PC-3 (cell line): ENCODE data around the gene PTPRD.

Experiments used
- EZH2 ChIP-seq: fragments of 300-600 bp; sonication (generic); IDR thresholded peaks from one replicate; pipeline ENCODE4 v1.6.1; 2017; ENCODE audit warnings: antibody characterized with exemption, mild to moderate bottlenecking, low read length; ENCODE audit not compliant: unreplicated experiment
- EZH2phosphoT487 ChIP-seq: fragments of 300-600 bp; sonication (generic); IDR thresholded peaks from 2 replicates; pipeline ENCODE4 v1.6.1; 2018; ENCODE audit warnings: mild to moderate bottlenecking, antibody characterized with exemption, low read length, borderline replicate concordance
- TF ChIP-seq, protein P1 (sequence below): fragments of 300-600 bp; sonication (generic); conservative IDR thresholded peaks from 2 replicates; pipeline ENCODE4 v1.5.1; 2017; ENCODE audit warnings: antibody characterized with exemption, low read depth, mild to moderate bottlenecking, low read length

DNA sequence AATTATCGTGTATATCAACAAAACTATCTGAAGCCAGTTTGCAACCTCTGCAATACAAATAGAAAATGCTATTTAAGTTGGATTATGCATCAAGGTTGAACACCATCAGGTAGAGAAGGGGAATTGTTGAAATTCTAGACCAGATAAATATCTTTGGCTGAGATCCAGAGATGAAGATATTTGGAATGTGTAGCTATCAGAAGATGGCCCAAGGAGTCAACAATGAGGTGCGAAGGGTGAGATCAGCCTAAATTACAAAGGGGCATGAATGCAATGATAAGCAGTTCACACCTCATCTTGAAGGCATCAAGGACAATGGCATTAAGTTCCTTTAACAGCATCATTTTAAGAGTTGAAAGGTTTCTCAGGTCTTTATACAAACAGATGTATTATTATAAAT lies 2241.1 kb downstream of the PTPRD start:
- TF ChIP-seq, protein P1, sequence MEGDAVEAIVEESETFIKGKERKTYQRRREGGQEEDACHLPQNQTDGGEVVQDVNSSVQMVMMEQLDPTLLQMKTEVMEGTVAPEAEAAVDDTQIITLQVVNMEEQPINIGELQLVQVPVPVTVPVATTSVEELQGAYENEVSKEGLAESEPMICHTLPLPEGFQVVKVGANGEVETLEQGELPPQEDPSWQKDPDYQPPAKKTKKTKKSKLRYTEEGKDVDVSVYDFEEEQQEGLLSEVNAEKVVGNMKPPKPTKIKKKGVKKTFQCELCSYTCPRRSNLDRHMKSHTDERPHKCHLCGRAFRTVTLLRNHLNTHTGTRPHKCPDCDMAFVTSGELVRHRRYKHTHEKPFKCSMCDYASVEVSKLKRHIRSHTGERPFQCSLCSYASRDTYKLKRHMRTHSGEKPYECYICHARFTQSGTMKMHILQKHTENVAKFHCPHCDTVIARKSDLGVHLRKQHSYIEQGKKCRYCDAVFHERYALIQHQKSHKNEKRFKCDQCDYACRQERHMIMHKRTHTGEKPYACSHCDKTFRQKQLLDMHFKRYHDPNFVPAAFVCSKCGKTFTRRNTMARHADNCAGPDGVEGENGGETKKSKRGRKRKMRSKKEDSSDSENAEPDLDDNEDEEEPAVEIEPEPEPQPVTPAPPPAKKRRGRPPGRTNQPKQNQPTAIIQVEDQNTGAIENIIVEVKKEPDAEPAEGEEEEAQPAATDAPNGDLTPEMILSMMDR = no peak
- TF ChIP-seq EZH2 = no peak
- no peak for TF ChIP-seq EZH2phosphoT487
